Measurements from ENCODE around the gene LRP5.

GRCh38 chr11:68469122-68469521 is 156.7 kb downstream of the LRP5 start:
- TF ChIP-seq CTCF (optimal IDR thresholded peaks at IDR 0.05 in 1 of 3, IDR thresholded peaks at IDR 0.05 in 1 of 3, conservative IDR thresholded peaks at IDR 0.05 in 1 of 3; ENCODE audit: extremely low read depth in 1 of 3, insufficient read depth in 2 of 3, low read length in 3 of 3) (no peak), EZH2 (IDR thresholded peaks at IDR 0.05; ENCODE audit: low read length) (no peak)

Data from keratinocyte (primary cell).